Left lung (tissue), 10 donors: Measurements from ENCODE around the gene SUGP1. TPM values are rescaled to one million over a fixed set of nuclear protein-coding genes. Genes with fewer than 3 reads are reported as not detected.

Experiments used
- ATAC-seq: fragments of 200-7000 bp; cut with Tn5 transposase; one replicate; pipeline ENCODE4 v1.9.1; 2020; ENCODE audit warnings: moderate library complexity
- DNase-seq, 4 donors: peaks; one replicate each; pipeline ENCODE4 v3.0.0-alpha.2; 2013 to 2020
- H3K27ac ChIP-seq, 2 donors: fragments of 200-600 bp; sonication (generic) in 1 of 2; one replicate each; pipeline versions ENCODE4 v1.5.0 to v1.8.0; 2020 to 2021
- H3K27me3 ChIP-seq, 2 donors: fragments of 200-600 bp; sonication (generic) in 1 of 2; one replicate each; pipeline versions ENCODE4 v1.5.0 to v1.8.0; 2020 to 2021
- H3K36me3 ChIP-seq, 2 donors: fragments of 200-600 bp; sonication (generic) in 1 of 2; one replicate each; pipeline versions ENCODE4 v1.5.0 to v1.8.0; 2020 to 2021
- H3K4me1 ChIP-seq, 2 donors: fragments of 200-600 bp; one replicate each; pipeline ENCODE4 v1.8.0; 2021
- H3K4me3 ChIP-seq, 2 donors: fragments of 200-600 bp; sonication (generic) in 1 of 2; one replicate each; pipeline versions ENCODE4 v1.5.0 to v1.8.0; 2020 to 2021; ENCODE audit warnings: mild to moderate bottlenecking in 1 of 2
- H3K9me3 ChIP-seq, 2 donors: fragments of 200-600 bp; sonication (generic) in 1 of 2; one replicate each; pipeline versions ENCODE4 v1.5.0 to v1.8.0; 2020 to 2021
- intact Hi-C, 2 donors: fragments of 100-400 bp; cut with DNase I; formaldehyde crosslinking; loops; one replicate each; pipeline versions ENCODE4 v1.11.2 to v1.14.2; 2022
- polyA plus RNA-seq, 6 donors: library from polyadenylated mRNA; unstranded; fragments of 120-200 nt; gene quantifications; one replicate each; pipeline ENCODE4 v1.2.1, GENCODE V29; 2013; ENCODE audit not compliant: insufficient read length in 6 of 6
- total RNA-seq, 2 donors: library from RNA; stranded (reverse); fragmentation: NEBNext Ultra II Directional; extraction: Animal tissue kit (Norgen Biotek cat#: 25700); gene quantifications; one replicate each; pipeline ENCODE4 v1.2.1, GENCODE V29; 2021
- TF ChIP-seq, protein P1 (sequence below), 2 donors: fragments of 200-600 bp; sonication (generic) in 1 of 2; IDR thresholded peaks; one replicate each; pipeline versions ENCODE4 v1.5.0 to v1.8.0; 2021; ENCODE audit warnings: antibody characterized with exemption in 2 of 2
- donor health status: DM: no; HTN: yes; CAD: no.
- donor health status: DM: no; HTN: no; CAD: no.

The SUGP1 gene
- total and polyA plus RNA-seq, 8 donors: 35.6 to 52.4 (median 45.9) TPM

DNA sequence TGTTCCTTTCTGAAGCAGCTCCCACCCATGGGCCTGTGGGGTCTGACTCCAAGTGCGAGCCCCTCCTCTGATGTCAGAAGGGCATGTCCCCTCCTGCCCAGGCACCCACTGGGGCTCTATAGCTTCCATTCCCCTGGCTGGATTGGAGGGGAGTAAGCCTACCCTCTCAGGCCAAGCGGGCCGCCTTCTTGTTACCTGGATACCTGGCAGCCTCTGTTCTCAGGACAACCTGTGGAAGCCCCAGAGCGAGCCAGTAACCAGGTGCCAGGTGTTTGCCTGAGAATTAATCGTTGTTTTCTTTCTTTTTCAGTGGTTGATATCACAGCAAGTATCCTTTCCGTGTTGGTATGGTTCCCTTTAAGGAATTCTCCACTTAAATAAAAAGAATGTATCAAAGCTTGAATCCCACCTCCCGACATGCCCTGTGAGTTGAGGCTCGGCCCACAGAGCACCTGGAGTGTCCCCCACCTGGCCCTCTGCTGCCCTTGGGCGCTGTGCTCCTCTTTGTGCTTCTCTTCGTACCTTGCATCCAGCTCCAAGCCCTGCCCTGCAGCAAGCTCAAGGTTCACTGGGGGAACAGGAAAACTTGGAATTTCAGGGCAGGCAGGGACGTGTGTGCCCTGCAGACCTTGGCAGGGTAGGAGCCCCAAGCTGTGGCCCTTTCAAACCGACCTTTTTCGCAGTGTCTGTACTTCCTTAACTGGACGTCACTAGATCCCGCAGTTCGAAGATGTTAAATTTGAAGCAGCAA, 15.3 kb upstream of the SUGP1 start:
- no peaks in the 10 kb centered on the region for H3K9me3 ChIP-seq
- ATAC-seq (no peak), DNase-seq (no peak)
- H3K36me3 ChIP-seq: peaks cover 0 to 100% of the 10 kb centered on the region in 2 donors
- H3K4me3 ChIP-seq: no peak overlapping the region
- no peaks in the 10 kb centered on the region for H3K4me1 ChIP-seq
- H3K27me3 ChIP-seq: no peaks in the 10 kb centered on the region
- TF ChIP-seq, protein P1, sequence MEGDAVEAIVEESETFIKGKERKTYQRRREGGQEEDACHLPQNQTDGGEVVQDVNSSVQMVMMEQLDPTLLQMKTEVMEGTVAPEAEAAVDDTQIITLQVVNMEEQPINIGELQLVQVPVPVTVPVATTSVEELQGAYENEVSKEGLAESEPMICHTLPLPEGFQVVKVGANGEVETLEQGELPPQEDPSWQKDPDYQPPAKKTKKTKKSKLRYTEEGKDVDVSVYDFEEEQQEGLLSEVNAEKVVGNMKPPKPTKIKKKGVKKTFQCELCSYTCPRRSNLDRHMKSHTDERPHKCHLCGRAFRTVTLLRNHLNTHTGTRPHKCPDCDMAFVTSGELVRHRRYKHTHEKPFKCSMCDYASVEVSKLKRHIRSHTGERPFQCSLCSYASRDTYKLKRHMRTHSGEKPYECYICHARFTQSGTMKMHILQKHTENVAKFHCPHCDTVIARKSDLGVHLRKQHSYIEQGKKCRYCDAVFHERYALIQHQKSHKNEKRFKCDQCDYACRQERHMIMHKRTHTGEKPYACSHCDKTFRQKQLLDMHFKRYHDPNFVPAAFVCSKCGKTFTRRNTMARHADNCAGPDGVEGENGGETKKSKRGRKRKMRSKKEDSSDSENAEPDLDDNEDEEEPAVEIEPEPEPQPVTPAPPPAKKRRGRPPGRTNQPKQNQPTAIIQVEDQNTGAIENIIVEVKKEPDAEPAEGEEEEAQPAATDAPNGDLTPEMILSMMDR (IDR thresholded peaks at IDR 0.05): no peak
- no peak overlapping the region for H3K27ac ChIP-seq
- intact Hi-C loops: no loop called here

DNA sequence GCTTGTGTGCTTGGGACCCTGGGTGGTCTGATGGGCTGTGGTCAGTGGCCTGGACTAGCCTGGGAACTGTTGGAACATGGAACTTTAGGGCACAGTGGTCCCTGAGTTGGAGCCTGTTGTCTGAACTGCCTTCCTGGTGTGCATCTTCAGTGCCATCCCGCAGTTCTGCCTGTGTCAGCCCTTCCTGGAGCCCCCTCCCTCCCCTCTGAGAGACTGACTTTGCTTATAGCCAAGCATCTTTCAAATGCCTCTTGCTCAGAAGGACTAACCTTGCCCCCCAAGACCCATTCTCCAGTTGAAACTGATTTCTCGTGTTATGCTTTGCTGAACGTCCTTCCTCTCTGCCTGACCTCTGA, 14.7 kb upstream of the SUGP1 start:
- TF ChIP-seq, protein P1 (IDR thresholded peaks at IDR 0.05): no peak
- no peak overlapping the region for H3K27ac ChIP-seq
- ATAC-seq (no peak), DNase-seq (no peak)
- peaks cover 0 to under 1% of the 10 kb centered on the region in 2 donors for H3K4me1 ChIP-seq
- H3K36me3 ChIP-seq: peaks cover 0 to 100% of the 10 kb centered on the region in 2 donors
- no peaks in the 10 kb centered on the region for H3K27me3 ChIP-seq
- H3K4me3 ChIP-seq: no peak overlapping the region
- no peaks in the 10 kb centered on the region for H3K9me3 ChIP-seq
- intact Hi-C loops: no loop called here

DNA sequence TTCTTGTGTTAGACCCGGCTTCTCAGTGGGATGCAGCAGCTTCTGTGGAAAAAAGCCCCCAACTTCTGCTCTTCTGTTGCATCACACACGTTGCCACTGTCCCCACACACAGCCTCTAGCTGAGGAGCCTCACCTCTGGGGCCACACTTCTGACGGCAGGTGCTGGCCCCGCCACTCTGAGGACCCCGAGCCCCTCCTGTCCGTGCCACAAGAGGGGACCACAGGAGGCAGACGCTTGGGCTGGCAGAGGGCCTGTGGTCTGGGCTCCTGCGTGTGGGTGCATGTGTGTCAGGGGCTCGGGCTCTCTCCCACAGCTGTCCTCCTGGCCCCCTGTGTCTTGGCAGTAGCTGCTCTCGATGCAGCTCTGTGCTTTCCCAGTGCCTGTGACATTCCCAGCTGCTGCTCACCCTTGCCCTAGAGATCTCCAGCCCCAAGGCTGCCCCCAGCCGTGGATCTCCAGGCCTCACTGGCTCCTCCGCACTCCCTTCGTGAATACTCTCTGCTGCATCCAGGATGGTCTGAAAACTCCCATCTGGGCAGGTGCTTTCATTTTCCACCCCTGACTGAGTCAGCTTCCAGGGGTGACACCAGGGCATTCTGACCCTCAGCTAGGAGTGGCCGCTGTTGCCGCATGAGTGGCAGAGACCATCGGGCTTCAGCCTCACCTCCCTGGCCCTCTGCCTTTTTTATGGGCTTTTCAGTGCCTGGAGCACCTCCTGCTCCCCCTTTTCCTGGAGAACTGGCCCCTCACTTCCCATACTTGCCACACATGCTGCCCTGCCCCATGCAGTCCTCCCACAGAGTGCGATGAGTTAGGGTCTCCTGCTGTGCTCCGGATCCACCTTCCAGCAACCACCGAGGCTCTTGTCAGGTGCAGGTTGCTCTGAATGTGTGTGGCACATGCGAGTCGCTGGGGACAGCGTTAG, 14.0 kb upstream of the SUGP1 start:
- TF ChIP-seq, protein P1 (IDR thresholded peaks at IDR 0.05): no peak
- ATAC-seq (no peak), DNase-seq (no peak)
- intact Hi-C loops: no loop called here
- no peaks in the 10 kb centered on the region for H3K27me3 ChIP-seq
- H3K9me3 ChIP-seq: no peaks in the 10 kb centered on the region
- H3K4me3 ChIP-seq: no peak overlapping the region
- H3K27ac ChIP-seq: no peak overlapping the region
- H3K36me3 ChIP-seq: peaks cover 0 to 100% of the 10 kb centered on the region in 2 donors
- peaks cover 0 to 7% of the 10 kb centered on the region in 2 donors for H3K4me1 ChIP-seq

DNA sequence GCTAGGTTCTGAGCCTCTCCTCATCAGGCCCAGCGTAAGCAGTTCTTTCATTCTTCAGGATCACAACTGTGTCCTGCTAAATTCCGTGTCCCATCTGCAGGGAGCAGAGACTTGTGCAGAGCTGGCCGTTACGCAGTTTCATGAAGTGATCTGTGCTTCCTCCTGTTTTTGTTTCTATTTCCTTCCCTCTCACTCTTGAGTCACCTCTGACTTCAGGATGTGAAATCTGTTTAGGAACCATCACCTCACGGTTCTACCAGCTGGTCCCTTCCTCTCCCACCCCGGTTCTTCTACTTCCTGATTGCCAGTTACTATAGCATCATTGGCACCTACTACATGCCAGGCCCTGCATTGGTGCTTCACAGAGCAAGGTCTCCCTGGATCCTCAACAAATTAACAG, 8.8 kb upstream of the SUGP1 start:
- intact Hi-C loops: no loop called here
- ATAC-seq: no peak
- DNase-seq: no peak
- Histone ChIP-seq H3K4me3 (no peak overlapping the region), H3K27ac (peak overlapping the region in 1 of 2 donors; percentile 70), H3K36me3 (peaks cover 0 to 95% of the 10 kb centered on the region in 2 donors), H3K27me3 (no peaks in the 10 kb centered on the region), H3K4me1 (peaks cover 0 to 28% of the 10 kb centered on the region in 2 donors), H3K9me3 (no peaks in the 10 kb centered on the region)
- TF ChIP-seq, protein P1 (IDR thresholded peaks at IDR 0.05): no peak

DNA sequence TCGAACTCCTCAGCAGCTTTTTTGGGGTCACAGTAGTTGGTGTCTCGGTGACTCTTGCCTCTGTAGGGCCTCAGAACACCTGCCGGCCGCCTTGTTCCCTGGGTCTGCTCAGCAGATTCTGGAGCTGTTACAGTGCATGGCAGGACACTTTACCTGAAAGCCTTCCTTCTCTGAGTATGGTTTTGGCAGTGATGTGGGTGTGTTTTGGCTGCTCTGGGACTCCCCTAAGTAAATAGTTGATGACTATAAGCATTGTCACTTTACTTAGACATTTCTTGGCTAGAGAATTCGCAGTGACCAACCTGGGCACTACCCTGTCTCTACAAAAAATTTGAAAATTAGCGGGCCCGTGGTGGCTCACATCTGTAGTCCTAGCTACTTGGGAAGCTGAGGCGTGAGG, 7.4 kb upstream of the SUGP1 start:
- ATAC-seq: no peak
- no peak overlapping the region for H3K4me3 ChIP-seq
- H3K9me3 ChIP-seq: no peaks in the 10 kb centered on the region
- peaks cover 0 to 43% of the 10 kb centered on the region in 2 donors for H3K4me1 ChIP-seq
- TF ChIP-seq, protein P1 (IDR thresholded peaks at IDR 0.05): no peak
- no peak overlapping the region for H3K27ac ChIP-seq
- peaks cover 0 to 91% of the 10 kb centered on the region in 2 donors for H3K36me3 ChIP-seq
- DNase-seq: no peak
- intact Hi-C loops: no loop called here
- no peaks in the 10 kb centered on the region for H3K27me3 ChIP-seq
